ENCODE measurements around the gene TM9SF1.

The TM9SF1 gene

DNA sequence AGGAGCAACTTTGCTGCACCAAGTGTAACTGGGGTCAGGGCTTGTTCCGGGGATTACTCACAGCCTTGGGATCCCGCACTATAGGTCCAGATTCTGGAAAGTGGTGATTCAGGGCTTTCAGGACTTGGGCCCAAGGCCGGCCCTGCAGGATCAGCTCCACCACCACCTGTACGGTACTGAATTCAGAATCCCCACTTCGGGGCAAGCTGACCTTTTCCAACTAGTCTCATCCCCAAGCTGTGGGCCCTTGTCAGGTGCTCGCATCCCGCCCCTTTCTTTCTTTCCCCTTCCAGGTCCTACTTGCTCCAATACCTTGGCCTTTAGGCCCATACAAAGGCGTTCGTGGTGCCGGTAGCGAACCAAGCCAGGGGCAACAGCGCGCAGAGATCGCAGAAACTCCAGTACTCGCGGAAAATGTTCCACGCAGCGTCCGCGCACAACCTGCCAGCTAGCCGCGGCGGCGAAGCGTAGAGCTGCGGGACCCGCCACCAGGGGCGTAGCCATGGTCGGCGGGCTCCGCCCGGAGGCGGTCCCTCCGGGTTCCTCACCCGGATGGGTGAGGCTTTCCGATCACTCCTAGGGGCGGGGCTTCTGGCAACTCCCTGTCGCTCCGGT, 46.7 kb upstream of the TM9SF1 start:
- peak; percentile 84 for DNase-seq
- H3K4me1 ChIP-seq (ENCODE audit: low read length), result peaks cover 11% of the 10 kb centered on the region; the same call in 1 of the 2 replicates
- H3F3A ChIP-seq (ENCODE audit: insufficient read depth, low read length), result peaks cover 16% of the 10 kb centered on the region; the same call in 1 of the 2 replicates
- peak overlapping the region; percentile 88 for H3K9ac ChIP-seq (ENCODE audit: low read length)
- H3K4me3 ChIP-seq (ENCODE audit: low read length), result peak overlapping the region; percentile 84
- H3K4me2 ChIP-seq (ENCODE audit: low read depth, low read length), result peak overlapping the region; percentile 63
- peaks cover 22% of the 10 kb centered on the region for H3K79me2 ChIP-seq (ENCODE audit: low read length)
- H3K9me2 ChIP-seq (replicated peaks; ENCODE audit: insufficient read depth, low read length), result no peaks in the 10 kb centered on the region
- no peaks in the 10 kb centered on the region for H3K36me3 ChIP-seq (replicated peaks; ENCODE audit: insufficient read depth, low read length)
- no peak for TF ChIP-seq EZH2phosphoT487 (IDR thresholded peaks at IDR 0.05; ENCODE audit: low read length)
- TF ChIP-seq EZH2 (optimal IDR thresholded peaks at IDR 0.05; ENCODE audit: low read depth, low read length), result no peak
- TF ChIP-seq, protein P1, sequence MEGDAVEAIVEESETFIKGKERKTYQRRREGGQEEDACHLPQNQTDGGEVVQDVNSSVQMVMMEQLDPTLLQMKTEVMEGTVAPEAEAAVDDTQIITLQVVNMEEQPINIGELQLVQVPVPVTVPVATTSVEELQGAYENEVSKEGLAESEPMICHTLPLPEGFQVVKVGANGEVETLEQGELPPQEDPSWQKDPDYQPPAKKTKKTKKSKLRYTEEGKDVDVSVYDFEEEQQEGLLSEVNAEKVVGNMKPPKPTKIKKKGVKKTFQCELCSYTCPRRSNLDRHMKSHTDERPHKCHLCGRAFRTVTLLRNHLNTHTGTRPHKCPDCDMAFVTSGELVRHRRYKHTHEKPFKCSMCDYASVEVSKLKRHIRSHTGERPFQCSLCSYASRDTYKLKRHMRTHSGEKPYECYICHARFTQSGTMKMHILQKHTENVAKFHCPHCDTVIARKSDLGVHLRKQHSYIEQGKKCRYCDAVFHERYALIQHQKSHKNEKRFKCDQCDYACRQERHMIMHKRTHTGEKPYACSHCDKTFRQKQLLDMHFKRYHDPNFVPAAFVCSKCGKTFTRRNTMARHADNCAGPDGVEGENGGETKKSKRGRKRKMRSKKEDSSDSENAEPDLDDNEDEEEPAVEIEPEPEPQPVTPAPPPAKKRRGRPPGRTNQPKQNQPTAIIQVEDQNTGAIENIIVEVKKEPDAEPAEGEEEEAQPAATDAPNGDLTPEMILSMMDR (IDR thresholded peaks at IDR 0.05; ENCODE audit: low read length), result no peak
- H3K27ac ChIP-seq (ENCODE audit: low read length), result peak overlapping the region; percentile 97
- no peaks in the 10 kb centered on the region for H3K27me3 ChIP-seq (replicated peaks; ENCODE audit: insufficient read depth, low read length)
- no peaks in the 10 kb centered on the region for H3K9me3 ChIP-seq (replicated peaks; ENCODE audit: insufficient read depth, low read length)
- 0 out of 2 replicates have a peak overlapping the region, but pooled peaks have one; percentile 67 for H2AFZ ChIP-seq (ENCODE audit: low read length)
- no peaks in the 10 kb centered on the region for H4K20me1 ChIP-seq (ENCODE audit: insufficient read depth, low read length)

DNA sequence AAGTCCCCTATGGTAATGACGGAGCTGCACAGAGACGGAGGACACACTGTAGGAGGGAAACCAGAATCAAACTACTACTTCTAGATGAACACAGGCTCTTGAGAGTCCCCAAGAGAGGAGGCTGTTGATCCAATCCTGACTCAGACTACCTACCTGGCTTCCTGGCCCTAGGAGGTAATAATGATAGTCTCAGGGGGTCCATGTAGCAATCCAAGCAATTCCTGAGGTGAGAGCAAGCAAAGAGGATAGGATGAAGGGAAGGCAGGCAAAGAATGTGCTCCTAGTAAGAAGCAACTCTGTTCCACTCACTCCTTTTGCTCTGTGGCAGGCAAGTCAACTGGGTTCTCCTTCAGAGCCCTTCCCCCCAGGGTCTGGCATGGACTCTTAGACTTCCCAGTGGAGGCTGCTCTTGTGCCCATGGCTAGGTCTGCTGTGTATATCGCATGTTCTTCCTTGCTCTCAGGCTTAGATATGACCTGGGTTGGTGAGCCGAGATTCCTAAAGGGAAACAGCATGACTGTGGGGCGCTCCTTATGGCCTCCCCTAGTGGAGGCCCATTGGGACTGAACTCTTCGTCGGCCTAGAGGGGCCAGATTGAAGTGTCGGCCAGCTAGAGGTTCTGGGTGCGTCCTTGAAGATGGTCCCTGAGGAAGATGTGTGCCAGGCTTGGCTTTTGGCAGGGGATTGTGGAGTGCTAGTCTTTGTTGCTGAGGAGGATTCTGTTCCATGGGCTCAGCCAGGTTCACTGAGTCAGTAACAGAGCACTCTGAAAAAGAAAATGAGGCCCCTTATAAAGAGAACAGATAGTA, 45.1 kb upstream of the TM9SF1 start:
- no peaks in the 10 kb centered on the region for H4K20me1 ChIP-seq (ENCODE audit: insufficient read depth, low read length)
- H3K4me2 ChIP-seq (ENCODE audit: low read depth, low read length), result no peak overlapping the region
- no peak overlapping the region for H3K27ac ChIP-seq (ENCODE audit: low read length)
- H3K4me3 ChIP-seq (ENCODE audit: low read length), result no peak overlapping the region
- peaks cover 11% of the 10 kb centered on the region; the same call in 1 of the 2 replicates for H3K4me1 ChIP-seq (ENCODE audit: low read length)
- H3K27me3 ChIP-seq (replicated peaks; ENCODE audit: insufficient read depth, low read length), result no peaks in the 10 kb centered on the region
- peaks cover 22% of the 10 kb centered on the region for H3K79me2 ChIP-seq (ENCODE audit: low read length)
- H3K36me3 ChIP-seq (replicated peaks; ENCODE audit: insufficient read depth, low read length), result no peaks in the 10 kb centered on the region
- no peak for DNase-seq
- TF ChIP-seq EZH2 (optimal IDR thresholded peaks at IDR 0.05; ENCODE audit: low read depth, low read length), result no peak
- no peak for TF ChIP-seq EZH2phosphoT487 (IDR thresholded peaks at IDR 0.05; ENCODE audit: low read length)
- TF ChIP-seq, protein P1 (IDR thresholded peaks at IDR 0.05; ENCODE audit: low read length), result no peak
- H3F3A ChIP-seq (ENCODE audit: insufficient read depth, low read length), result peaks cover 11% of the 10 kb centered on the region; the same call in 1 of the 2 replicates
- H2AFZ ChIP-seq (ENCODE audit: low read length), result no peak overlapping the region
- no peaks in the 10 kb centered on the region for H3K9me2 ChIP-seq (replicated peaks; ENCODE audit: insufficient read depth, low read length)
- no peak overlapping the region for H3K9ac ChIP-seq (ENCODE audit: low read length)
- no peaks in the 10 kb centered on the region for H3K9me3 ChIP-seq (replicated peaks; ENCODE audit: insufficient read depth, low read length)

DNA sequence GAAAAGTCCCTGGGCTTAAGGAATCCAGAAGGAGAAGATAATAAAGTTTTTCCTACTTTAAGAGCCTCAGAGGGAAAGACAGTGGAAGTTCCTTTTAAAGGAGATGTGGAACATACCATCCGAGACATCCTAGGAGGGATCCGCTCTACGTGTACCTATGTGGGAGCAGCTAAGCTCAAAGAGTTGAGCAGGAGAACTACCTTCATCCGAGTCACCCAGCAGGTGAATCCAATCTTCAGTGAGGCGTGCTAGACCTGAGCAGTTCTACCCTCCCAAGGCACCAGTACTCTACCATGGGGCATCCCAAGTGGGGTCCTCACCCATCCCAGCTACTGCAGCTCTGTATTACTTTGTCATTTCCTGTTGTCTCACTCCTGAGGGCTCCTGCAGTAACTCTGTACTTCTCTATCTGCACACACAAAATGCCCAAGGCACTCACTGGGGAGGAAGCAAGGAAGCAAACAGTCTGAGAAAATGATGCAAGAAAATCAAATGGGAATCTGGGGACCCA, 43.3 kb upstream of the TM9SF1 start:
- H3K9me2 ChIP-seq (replicated peaks; ENCODE audit: insufficient read depth, low read length), result no peaks in the 10 kb centered on the region
- H3K4me3 ChIP-seq (ENCODE audit: low read length), result no peak overlapping the region
- no peak for DNase-seq
- no peaks in the 10 kb centered on the region for H3K27me3 ChIP-seq (replicated peaks; ENCODE audit: insufficient read depth, low read length)
- TF ChIP-seq, protein P1 (IDR thresholded peaks at IDR 0.05; ENCODE audit: low read length), result no peak
- no peak for TF ChIP-seq EZH2phosphoT487 (IDR thresholded peaks at IDR 0.05; ENCODE audit: low read length)
- TF ChIP-seq EZH2 (optimal IDR thresholded peaks at IDR 0.05; ENCODE audit: low read depth, low read length), result no peak
- H3K27ac ChIP-seq (ENCODE audit: low read length), result no peak overlapping the region
- H4K20me1 ChIP-seq (ENCODE audit: insufficient read depth, low read length), result no peaks in the 10 kb centered on the region
- H3K9ac ChIP-seq (ENCODE audit: low read length), result no peak overlapping the region
- peaks cover 10% of the 10 kb centered on the region; the same call in 1 of the 2 replicates for H3F3A ChIP-seq (ENCODE audit: insufficient read depth, low read length)
- H3K36me3 ChIP-seq (replicated peaks; ENCODE audit: insufficient read depth, low read length), result no peaks in the 10 kb centered on the region
- H3K9me3 ChIP-seq (replicated peaks; ENCODE audit: insufficient read depth, low read length), result no peaks in the 10 kb centered on the region
- no peak overlapping the region for H3K4me2 ChIP-seq (ENCODE audit: low read depth, low read length)
- H3K79me2 ChIP-seq (ENCODE audit: low read length), result peaks cover 27% of the 10 kb centered on the region
- H3K4me1 ChIP-seq (ENCODE audit: low read length), result peaks cover 10% of the 10 kb centered on the region
- no peak overlapping the region for H2AFZ ChIP-seq (ENCODE audit: low read length)
